ENCODE results near the gene ZHX3.
"Not testable (repeated sequence)": the region's sequence is repeated elsewhere in the genome, so short reads cannot be mapped to it uniquely, and the experiment has no call there.

The ZHX3 gene

GRCh38 chr20:41134362-41135186 is 183.0 kb downstream of the ZHX3 start:
- DNase-seq (ENCODE audit: low read depth), result no peak
- H3K4me3 ChIP-seq (ENCODE audit: low read depth, low read length), result no peak overlapping the region

GRCh38 chr20:41133709-41134361 is 183.7 kb downstream of the ZHX3 start:
- no peak overlapping the region for H3K4me3 ChIP-seq (ENCODE audit: low read depth, low read length)
- DNase-seq (ENCODE audit: low read depth), result no peak

GRCh38 chr20:41132388-41132775 is 185.1 kb downstream of the ZHX3 start:
- DNase-seq (ENCODE audit: low read depth); H3K4me3 ChIP-seq (ENCODE audit: low read depth, low read length): not testable (repeated sequence)

GRCh38 chr20:41131594-41132387 is 185.7 kb downstream of the ZHX3 start:
- DNase-seq (ENCODE audit: low read depth), result no peak
- H3K4me3 ChIP-seq (ENCODE audit: low read depth, low read length), result no peak overlapping the region
